ENCODE results near the gene DFFA.

DNA sequence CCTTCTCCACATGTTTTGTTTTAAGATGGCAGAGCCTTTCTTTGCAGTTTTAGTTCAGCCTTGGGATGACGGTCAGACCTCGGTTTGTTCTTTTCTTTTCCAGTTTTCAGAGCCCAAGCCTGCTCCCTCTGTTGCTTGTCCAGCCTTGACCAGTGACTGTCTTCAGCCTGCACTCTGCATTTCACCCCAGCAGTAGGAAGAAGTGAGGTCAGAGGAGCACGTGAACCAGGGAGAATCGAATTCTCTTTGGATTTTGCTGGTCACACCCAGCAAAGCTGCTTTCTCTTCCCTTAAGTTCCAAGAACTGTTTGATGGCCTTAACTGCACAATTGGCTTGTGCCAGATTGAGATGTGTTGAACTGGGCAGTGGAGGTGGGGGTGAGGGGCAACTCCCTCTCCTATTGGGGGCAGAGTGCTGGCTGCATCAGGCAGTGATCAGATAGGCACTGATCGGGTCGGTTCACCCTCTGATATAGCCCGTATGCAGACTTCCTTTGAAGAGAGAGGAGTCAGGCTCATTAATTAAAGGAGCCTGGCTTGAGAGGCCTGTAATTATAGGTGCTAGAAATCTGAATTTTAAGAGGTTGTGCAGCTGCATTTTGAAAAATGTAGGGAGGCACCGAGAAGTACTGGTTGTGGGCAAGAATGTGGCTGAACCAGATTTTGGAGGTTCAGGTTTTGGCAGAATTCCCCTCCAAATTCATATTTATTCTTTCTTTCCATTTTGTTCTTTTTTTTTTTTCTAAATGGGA lies 44.8 kb upstream of the DFFA start:
- no peak for TF ChIP-seq CTCF (conservative IDR thresholded peaks at IDR 0.05; ENCODE audit: low read depth, low read length)
- TF ChIP-seq EZH2 (IDR thresholded peaks at IDR 0.05; ENCODE audit: low read length, unreplicated experiment), result no peak
- no peak for TF ChIP-seq EZH2phosphoT487 (IDR thresholded peaks at IDR 0.05; ENCODE audit: borderline replicate concordance, low read length)
